ENCODE data around the gene HTRA3. TPM values are rescaled to one million over a fixed set of nuclear protein-coding genes. Genes with fewer than 3 reads are reported as not detected.
A peak's percentile ranks its signal among the peaks of the same experiment; 100 is the strongest.

HTRA3 gene
- total and polyA plus RNA-seq, 2 of the 8 experiments (the other 6 are each of a cell fraction or from before 2014, with no cell fraction given): 3.2 to 5.8 TPM

DNA sequence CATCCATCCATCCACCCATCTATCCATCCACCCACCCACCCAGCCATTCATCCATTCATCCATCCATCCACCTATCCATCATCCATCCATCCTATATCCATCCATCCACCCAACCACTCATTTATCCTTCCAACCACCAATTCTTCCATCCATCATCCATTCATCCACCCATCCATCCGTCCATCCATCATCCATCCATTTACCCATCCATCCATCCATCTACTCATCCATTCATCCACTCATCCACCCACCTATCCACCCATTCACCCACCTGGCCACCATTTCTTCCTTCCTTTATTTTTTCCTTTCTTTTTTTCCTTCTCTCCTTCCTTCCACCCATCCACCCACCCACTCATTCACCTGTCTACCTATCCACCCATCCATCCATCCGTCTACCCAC lies 25.2 kb downstream of the HTRA3 start:
- no peak overlapping the region for H3K4me2 ChIP-seq (ENCODE audit: insufficient read depth in 1 of 2, low read depth in 2 of 2, low read length in 2 of 2)
- WGBS, 2 experiments (ENCODE audit: extremely low coverage in 1 of 2, insufficient coverage in 1 of 2, insufficient read length in 1 of 2, insufficient replicate concordance in 2 of 2, low coverage in 1 of 2, low lambda C conversion rate in 2 of 2, missing lambda C conversion rate in 1 of 2): 86 to 93% methylated on average over 1 to 2 of the region's 2 CpGs
- H3K4ac ChIP-seq (replicated peaks; ENCODE audit: insufficient read length, low read depth, low read length): no peak overlapping the region
- no peak overlapping the region for H2AFZ ChIP-seq (ENCODE audit: low read length)
- no peak overlapping the region for H3K27ac ChIP-seq (ENCODE audit: low read depth, low read length)
- ChIA-PET CTCF (ENCODE audit: partially characterized antibody) (no interaction called here), POLR2A (ENCODE audit: partially characterized antibody) (no interaction called here)
- no peaks in the 10 kb centered on the region for H3K36me3 ChIP-seq (ENCODE audit: control insufficient read depth in 2 of 4, insufficient read depth in 4 of 4, low read length in 3 of 4)
- H3K56ac ChIP-seq (replicated peaks; ENCODE audit: insufficient read length, low read depth, low read length): peak overlapping the region; percentile 77
- FAIRE-seq (no peak), DNase-seq (ENCODE audit: low read depth in 1 of 2, low spot score in 2 of 2) (no peak)
- 0 out of 4 replicates have a peak, but pooled peaks cover 0 to 2% of the 10 kb centered on the region in 2 experiments for H3K9me3 ChIP-seq (ENCODE audit: insufficient read depth in 2 of 2, low read depth in 1 of 2, low read length in 1 of 2)
- H3K79me1 ChIP-seq (ENCODE audit: low read depth, low read length): no peaks in the 10 kb centered on the region
- H2BK15ac ChIP-seq (ENCODE audit: low read length): no peak overlapping the region
- H3K14ac ChIP-seq (ENCODE audit: insufficient read length): no peak overlapping the region
- H2BK12ac ChIP-seq (ENCODE audit: low read depth, low read length): no peak overlapping the region
- no peak overlapping the region for H4K91ac ChIP-seq (replicated peaks; ENCODE audit: insufficient read length, low read length)
- H4K5ac ChIP-seq (ENCODE audit: insufficient read length, low read depth, low read length): no peak overlapping the region
- no peak for TF ChIP-seq KDM4A (IDR thresholded peaks at IDR 0.05; ENCODE audit: low read depth, low read length, severe bottlenecking)
- no peak for TF ChIP-seq SIX5 (IDR thresholded peaks at IDR 0.05; ENCODE audit: low read depth, low read length)
- no peak for TF ChIP-seq SRF (IDR thresholded peaks at IDR 0.05; ENCODE audit: low read depth, low read length)
- TF ChIP-seq CHD1 (IDR thresholded peaks at IDR 0.05; ENCODE audit: low read depth, low read length): no peak
- TF ChIP-seq EZH2 (IDR thresholded peaks at IDR 0.05; ENCODE audit: low read depth, low read length, severe bottlenecking): no peak
- H2BK120ac ChIP-seq (replicated peaks; ENCODE audit: low read depth, low read length): no peak overlapping the region
- no peaks in the 10 kb centered on the region for H3K79me2 ChIP-seq (ENCODE audit: control insufficient read depth in 1 of 2, insufficient read depth in 2 of 2, low read length in 2 of 2)
- H3K4me1 ChIP-seq (replicated peaks in 1 of 4; ENCODE audit: control insufficient read depth in 3 of 4, insufficient read depth in 4 of 4, low read length in 3 of 4): no peaks in the 10 kb centered on the region
- H3K9ac ChIP-seq (replicated peaks in 1 of 4; ENCODE audit: extremely low read depth in 1 of 4, low read depth in 3 of 4, low read length in 3 of 4): no peak overlapping the region
- H3K23ac ChIP-seq (ENCODE audit: insufficient read length): no peak overlapping the region
- no peaks in the 10 kb centered on the region for H3K27me3 ChIP-seq (replicated peaks in 1 of 4; ENCODE audit: control insufficient read depth in 3 of 4, extremely low read depth in 1 of 4, insufficient read depth in 3 of 4, low read length in 3 of 4)
- no peak overlapping the region for H3K18ac ChIP-seq (ENCODE audit: extremely low read depth, low read length)
- H2BK5ac ChIP-seq (ENCODE audit: low read depth, low read length): no peak overlapping the region
- no peak overlapping the region for H3K4me3 ChIP-seq (ENCODE audit: extremely low read depth in 1 of 4, insufficient read depth in 2 of 4, low read depth in 3 of 4, low read length in 4 of 4)
- H3K23me2 ChIP-seq (ENCODE audit: low read depth, low read length): peaks cover 5% of the 10 kb centered on the region; the same call in 1 of the 2 replicates
- no peak overlapping the region for H4K8ac ChIP-seq (ENCODE audit: extremely low read depth, insufficient read depth, low read length)
- H2BK20ac ChIP-seq (ENCODE audit: low read length): no peak overlapping the region
- H2AK5ac ChIP-seq (ENCODE audit: low read depth, low read length): no peak overlapping the region
- H4K20me1 ChIP-seq (replicated peaks in 1 of 2; ENCODE audit: control insufficient read depth in 1 of 2, insufficient read depth in 2 of 2, low read length in 2 of 2): peaks cover 0 to 2% of the 10 kb centered on the region in 2 experiments

All from H1 (cell line).